NCI-H187 (cell line): Measurements from ENCODE around the gene LRRC27.

Source experiments
- DNase-seq, 2 experiments: peaks; one replicate each; lab custom pipeline; 2025; lab: John Stamatoyannopoulos, UW

LRRC27 gene

GRCh38 chr10:132427006-132427771 lies 95.2 kb downstream of the LRRC27 start:
- DNase-seq, result no peak

DNA sequence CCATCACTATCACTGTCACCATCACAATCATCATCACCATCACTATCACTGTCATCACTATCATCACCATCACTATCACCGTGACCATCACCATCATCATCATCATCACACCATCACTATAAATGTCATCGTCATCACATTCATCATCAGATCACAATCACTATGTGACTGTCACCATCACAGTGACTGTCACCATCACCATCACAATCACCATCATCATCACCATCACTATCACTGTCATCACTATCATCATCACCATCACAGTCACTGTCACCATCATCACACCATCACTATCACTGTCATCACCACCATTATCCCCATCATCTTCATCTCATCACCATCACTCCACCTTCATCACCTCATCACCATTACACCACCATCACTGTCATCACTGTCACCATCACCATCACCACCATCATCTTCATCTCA lies 96.0 kb downstream of the LRRC27 start:
- no peak for DNase-seq

DNA sequence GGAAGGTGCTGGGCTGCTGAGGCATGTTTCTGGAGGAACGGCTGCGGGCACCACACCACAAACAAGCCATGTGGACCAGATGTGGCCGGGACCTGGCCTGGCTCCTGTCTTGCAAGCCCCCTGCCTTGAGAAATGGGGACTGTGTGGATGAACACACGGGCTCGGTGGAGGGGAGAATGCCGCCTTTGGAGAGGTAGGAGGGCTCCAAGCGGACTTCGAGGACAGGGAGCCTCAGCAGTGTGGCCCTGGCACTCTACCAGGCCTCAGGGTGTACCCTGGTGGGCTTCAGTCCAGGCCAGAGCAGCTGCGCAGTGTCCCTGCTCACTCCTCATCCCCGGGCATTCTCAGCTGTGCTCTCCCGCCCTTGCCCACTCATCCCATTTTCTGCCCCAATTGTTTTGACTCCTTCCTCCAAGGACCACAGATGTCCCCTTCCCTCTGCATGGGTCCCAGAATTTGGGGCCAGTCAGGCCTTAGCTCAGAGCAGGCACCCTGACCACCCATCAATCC lies 96.5 kb downstream of the LRRC27 start:
- DNase-seq, result no peak
